ENCODE results near the gene COPA.
"Not testable (repeated sequence)": the region's sequence is repeated elsewhere in the genome, so short reads cannot be mapped to it uniquely, and the experiment has no call there.

Gene COPA

DNA sequence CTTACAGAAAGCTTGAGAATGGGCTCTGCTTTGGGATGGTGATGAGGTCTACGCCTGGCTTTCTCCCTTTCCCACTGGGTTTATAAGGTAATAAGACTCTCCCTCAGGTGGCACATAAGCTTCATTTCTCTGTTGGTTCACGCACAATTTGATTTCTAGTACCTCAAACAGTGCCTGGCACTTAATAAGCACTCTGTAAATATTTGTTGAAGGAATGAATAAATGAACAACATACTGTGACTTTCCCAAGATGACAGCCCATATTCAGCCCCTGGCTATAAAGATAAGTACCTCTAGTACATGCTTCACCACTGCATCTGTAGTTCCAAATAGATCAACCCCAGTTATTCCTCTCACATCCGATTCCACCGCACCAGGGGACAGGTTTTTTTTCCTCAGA is 17.8 kb downstream of the COPA start:
- no peak for DNase-seq

DNA sequence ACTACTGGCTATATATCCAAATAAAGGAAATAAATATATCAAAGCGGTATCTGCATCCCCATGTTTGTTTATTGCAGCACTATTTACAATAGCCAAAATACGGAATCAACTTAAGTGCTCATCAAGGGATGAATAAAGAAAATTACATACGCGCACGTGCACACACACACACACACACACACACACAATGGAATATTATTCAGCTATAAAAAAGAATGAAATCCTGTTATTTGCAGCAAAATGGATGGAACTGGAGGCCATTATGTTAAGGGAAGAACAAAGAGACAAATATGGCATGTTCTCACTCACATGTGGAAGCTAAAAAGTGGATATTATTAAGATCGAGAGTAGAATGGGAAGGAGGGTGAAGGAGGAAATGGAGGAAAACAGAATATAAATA is 20.2 kb downstream of the COPA start:
- no peak for DNase-seq

DNA sequence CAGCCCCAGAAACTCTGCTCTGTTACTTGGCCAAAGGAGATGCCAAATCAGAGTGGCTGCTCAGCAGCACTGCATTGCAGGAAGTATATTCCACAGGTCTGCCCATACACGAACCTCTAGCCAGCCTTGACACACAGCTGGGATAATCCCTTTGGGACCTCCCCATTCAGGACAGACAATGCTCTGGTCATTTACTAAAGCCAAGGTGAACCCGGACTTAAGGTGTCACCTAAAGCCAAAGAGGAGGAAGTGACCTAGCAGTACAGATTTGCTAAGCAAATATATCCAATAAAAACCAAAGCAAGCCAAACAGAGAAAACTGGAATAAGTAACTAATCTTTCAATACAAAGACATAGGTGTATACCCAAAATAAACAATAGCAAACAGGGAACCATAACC is 27.7 kb downstream of the COPA start:
- no peak for DNase-seq

DNA sequence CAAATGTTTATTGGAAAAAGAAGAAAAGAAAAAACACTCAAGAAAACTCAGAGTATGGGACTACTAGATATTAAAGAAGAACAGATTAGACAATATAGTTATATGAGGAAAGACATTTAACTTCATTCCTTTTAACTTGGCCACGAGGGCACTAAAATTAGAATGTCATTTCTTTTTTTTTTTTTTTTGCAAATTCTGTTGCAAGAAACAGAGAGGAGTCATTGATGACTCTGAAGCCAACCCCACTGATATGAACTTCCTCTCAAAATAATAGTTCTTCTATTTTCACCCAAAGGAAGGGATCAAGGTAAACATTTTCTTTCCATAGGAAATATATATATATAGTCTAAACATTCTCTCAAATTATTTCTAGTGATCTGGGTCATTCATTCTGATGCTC is 33.5 kb downstream of the COPA start:
- DNase-seq, result no peak

DNA sequence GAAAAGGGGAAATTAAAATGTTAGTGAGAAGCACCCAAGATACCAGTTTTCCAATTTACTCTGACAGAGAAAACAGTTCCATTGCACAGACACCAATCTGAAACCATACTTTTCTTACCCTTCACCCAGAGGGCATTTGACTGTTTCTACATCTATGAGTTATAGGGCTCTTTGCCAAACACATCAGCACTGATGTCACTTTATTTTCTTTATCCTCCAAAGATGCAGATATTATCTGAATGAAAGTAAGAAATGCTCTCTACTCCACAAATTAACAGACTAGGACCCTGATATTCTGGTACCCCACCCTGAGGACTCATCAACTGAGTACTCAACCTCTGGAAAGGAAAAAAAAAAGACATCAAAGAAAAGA is 33.9 kb downstream of the COPA start:
- DNase-seq, result no peak

DNA sequence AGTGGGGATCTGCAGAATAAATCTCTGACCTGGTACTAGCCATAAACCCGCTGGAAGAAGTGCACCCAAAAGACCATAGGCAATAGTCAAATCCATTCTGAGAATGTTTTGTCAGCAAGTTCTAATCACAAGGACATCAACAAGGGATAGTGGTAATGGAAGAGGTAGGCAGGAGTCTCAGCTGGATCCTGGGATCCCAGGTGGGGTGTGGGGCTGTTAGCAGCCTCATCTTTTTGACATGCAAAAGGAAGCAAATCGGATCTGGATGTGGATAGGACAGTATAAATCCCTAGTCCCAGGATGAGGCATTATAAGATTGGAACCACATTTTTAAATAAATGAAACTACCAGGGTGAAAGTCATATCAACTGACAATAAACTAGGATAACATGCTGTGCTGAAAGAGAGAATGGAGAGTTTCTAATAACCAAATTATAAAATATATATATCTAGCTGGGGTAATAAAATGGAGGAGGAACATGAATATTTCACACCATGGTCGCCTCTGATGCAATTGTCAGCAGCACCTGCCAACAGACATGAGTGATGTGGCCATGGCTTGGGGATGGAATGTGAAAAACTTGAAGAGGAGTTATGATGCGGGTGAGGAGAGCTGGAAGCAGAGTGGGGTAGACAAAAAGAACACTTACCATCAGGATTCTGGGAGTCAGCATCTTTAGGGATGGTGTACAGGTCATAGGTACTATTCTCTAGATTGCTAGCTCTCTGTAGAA is 34.4 kb downstream of the COPA start:
- DNase-seq, result no peak

DNA sequence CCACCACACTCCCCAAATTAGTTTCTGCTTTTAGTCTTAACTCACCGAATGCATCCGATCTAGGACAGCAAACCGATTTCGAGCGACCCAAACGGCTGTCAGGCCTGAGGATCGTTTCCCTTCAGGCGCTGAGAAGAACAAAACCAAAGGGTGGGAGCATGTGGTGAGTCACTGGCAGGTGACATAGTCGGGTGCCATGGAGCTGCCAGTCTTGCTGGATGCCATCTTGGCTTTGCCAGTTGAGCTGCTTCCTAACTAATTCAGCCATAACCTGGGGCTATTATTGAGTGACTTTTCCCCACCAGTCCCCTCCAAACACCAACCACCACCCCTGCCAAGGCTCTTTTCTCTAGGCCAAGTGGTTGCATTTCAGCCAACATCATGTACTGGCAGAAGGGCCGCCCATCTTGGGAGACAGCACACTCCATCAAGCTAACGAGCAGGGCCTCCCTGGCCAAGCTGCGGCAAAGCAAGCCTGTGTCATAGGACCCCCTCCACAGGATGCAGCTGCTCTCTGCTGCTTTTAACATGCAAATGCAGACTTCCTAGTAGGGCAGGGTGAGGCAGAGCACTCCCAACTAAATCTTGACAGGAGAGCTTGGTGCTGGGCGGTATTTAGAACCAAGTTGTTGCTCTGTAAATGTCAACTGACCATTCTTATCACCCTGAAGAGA is 35.8 kb downstream of the COPA start:
- no peak for DNase-seq

DNA sequence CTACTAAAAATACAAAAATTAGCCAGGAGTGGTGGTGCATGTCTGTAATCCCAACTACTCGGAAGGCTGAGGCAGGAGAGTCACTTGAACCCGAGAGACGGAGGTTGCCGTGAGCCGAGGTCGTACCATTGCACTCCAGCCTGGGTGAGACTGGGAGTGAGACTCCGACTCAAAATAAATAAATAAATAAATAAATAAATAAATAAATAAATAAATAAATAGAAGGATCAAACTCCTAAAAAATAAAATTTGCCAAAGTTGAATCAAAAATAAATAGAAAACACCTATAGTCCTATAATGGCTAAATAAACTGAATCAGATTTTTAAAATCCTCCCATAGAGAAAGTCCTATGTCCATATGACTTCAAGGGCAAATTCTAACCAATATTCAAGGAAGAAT is 42.9 kb downstream of the COPA start:
- no peak for DNase-seq

DNA sequence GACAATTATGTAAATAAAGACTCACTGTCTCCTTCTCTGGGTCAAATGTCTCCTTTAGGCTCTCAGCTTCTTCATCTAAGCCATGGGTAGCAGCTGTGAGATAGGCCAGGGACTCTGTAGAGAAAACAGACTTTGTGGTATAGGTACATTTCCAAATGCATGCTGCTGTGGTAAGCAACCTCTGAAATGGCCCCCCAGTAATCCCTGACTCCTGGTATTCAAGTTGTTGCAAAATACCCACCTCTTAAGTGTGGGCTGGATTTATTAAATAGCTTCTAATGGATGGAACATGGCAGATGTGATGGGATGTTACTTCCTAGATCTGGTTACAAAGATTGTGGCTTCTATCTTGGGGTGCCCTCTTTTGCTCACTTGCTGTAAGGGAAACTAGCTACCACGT is 47.0 kb downstream of the COPA start:
- no peak for DNase-seq

DNA sequence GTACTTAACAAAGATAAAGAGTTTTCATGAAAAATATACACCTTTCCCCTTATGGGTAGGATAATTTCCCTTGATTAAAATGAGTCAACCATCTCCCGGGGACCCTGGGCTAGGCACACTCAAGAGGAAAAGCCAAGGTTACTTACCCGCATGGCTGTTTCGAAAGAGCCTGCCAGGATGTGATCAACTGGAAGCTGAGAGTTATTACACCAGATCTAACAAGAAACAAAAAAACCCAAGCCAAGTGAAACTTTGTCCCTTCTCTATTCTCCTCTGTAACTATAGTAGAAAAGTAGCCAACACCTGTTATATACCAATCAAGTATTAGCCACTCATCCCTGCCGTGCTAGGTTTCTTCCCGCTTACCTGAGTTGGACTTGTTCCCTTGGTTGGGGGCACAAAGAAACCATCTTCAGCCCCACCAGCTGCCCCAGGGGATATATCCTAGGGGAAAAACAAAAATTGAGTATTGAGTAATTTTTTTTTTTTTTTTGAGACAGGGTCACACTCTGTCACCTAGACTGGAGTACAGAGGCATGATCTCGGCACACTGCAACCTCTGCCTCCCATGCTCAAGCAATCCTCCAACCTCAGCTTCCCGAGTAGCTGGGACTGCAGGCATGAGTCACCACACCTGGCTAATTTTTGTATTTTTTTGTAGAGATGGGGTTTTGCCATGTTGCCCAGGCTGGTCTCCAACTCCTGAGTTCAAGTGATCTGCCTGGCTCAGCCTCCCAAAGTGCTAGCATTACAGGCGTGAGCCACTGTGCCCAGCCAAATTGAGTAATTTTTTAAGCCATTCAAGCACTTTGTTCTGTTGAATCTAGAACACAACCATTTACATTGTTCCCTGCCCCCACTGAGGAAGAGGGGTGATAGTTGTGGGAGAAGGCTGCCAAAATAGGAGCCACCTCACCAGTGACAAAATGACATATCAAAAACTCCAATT is 49.8 kb downstream of the COPA start:
- DNase-seq, result no peak

DNA sequence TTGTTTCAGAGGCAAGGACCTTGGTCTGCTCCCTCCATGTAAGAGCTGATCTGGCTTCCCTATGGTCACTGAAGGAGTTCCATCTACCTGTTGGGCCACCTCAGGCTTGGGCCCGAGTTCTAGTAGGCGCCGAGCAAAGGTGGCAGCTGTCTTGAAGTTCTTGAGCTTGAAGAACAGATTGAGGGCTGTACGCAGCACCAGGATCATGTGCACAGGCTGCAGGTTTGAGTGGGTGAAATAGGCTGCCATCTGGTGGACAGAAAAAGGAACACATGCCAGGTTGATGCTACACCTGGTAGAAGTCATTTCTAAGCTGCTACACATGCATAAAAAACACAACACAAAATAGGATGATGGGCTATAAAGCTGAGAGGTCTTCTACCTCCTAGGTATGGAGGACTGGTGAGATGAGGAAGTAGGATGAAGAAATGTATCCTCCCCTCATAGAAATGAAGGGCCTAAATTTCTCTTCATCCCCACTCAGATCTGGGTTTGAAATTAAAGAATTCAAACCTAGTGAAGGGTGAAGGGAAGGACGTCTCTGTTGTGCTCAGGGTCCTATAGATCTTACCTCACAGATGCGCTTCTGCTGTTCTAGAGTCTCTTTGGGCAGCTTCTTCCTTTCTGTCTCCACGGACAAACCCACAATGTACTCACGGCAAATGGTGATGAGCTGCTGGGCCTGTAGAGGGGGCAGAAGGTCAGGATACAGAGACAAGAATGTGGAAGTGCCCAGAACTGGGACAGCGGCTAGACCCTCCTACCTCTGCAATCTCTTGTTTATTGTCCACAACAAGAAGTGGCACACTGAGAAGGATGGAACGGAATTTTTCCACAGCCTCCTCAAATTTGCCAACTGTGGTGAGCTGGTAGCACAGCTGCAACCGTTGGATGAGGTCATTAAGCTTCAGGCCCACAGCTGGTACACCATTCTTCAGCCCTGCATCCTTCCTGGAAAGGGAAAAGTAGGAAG is 51.5 kb downstream of the COPA start:
- peak; percentile 43 to 79 for DNase-seq

DNA sequence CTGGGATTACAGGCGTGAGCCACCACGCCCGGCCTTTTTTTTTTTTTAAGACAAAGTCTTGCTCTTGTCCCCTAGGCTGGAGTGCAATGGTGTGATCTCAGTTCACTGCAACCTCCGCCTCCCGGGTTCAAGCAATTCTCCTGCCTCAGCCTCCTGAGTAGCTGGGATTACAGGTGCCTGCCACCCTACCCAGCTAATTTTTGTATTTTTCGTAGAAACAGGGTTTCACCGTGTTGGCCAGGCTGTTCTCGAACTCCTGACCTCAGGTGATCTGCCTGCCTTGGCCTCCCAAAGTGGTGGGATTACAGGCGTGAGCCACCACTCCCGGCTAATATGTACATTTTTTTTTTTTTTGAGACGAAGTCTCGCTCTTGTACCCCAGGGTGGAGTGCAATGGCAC is 55.3 kb downstream of the COPA start:
- DNase-seq, result not testable (repeated sequence)

DNA sequence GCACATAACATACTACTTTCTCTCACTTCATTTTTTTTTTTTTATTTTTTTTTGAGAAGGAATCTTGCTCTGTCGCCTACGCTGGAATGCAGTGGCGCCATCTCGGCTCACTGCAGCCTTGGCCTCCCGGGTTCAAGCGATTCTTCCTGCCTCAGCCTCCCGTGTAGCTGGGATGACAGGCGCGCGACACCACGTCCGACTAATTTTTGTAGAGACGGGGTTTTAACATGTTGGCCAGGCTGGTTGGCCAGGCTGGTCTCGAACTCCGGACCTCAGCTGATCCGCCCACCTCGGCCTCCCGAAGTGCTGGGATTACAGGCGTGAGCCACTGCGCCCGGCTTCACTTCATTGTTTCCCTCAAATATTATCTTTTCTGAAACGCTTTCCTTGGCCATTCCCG is 57.5 kb downstream of the COPA start:
- DNase-seq, result no peak

DNA sequence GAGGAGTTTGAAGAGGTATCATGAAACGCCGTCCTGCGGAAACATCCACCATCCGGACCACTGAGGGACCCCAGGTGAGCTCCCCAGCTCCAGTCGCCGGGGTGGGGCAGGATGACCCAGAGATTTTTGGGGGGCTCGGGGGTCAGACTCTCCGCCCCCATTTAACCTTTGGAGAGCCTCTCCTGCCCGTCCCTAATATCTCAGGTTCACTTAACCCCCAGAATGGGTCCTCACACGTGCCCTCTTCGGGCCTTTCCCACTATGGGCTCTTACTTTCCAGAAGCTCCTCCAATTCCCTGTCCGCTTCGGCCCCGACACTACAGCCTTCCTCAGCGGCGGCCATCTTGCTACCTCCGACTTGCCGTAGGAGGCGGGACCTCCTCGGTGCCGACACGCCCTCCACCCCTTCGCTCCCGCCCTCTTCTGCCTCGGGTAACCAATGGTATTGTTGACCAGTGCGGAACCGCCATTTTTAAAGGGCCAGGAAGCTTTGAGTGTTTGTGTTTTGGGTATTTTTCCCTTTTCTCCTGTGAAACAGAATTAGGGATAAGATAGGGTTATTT is 58.2 kb downstream of the COPA start, which contains the start of gene PEX19:
Gene PEX19, minus strand, starts transcription at position 352 of the 563 bp plus-strand sequence. Its CDS starts 9 bp downstream, at position 343.
- DNase-seq, result peak; percentile 63 to 84

DNA sequence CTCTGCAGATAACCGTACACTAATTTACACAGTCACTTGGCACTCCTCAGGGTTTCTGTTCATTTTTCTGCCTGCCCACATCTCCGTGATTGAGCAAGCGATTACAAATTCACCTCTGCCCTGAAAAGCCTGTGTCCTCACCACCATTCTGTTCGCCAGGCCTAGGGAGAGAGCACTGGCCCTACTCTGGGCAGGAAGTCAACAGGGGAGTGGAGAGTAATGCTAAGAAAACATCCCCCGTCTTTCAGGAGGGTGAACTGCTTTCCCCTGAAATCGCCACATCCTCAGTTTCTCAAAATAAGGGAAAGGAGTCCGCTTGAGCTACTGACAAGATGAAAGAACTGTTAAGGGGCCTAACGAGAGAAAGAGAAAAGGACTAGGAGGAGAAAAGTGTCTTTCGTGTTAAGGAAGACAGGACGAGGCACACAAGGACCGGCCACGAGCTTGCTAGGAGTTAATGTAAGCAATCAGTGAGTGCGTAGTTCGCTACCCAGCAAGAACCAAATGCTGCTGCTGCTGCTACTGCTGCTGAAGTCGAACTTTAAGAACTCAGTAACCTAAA is 58.7 kb downstream of the COPA start:
- no peak for DNase-seq

DNA sequence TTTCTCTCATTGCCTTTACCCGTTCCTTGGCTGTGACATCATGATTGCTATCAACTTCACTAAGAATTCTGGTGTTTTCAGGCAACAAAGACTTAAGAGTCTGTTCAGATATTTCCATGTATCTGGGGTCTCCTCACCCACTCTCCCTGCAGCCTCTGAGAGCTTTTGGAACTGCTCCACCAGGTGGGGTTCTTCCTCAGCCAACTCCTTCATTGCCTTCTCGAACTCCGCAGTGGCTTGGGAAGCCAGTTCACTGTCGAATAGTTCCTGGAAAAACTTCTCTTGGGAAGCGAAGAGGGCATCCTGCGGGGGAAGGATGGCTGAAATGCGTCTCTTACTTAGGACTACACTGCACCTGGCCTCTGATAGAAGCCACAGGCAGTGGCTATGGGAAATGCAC is 60.2 kb downstream of the COPA start:
- DNase-seq, result no peak

DNA sequence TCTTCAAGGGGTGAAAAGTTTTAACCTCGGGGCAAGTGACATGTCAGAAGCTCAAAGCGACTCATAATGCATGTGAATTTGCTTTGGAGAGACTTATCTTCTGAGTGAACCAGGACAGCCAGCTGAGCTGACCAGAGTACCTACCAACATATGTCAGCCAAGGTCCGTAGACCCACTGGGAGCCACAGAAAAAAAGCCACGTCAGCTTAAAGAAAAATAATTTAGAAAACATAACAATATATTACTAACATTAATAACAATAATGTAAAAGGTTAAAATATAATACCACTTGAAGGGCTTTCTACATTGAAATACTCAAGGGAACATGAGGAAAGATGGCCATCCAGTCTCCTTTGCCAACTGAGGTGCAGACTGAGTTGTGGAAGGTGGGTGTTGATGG is 65.1 kb downstream of the COPA start:
- no peak for DNase-seq

DNA sequence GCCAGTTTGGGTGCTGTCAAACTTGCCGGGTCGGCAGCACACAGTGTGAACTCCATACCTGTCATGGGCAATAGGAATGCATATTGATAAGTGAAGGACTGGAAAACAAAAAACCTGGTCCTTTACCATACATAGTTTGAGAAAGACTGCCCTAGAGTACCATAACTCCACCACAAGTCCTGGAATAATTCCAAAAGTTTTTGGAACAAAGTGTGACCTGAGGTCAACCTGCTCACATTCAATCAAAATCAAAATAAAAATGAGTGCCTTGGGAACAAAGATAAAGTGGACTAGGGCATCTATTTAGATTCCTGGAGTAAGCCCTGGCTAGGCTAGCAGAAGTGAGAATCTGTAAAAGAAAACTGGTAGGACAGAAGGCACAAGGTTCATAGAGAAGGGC is 65.7 kb downstream of the COPA start:
- DNase-seq, result no peak

DNA sequence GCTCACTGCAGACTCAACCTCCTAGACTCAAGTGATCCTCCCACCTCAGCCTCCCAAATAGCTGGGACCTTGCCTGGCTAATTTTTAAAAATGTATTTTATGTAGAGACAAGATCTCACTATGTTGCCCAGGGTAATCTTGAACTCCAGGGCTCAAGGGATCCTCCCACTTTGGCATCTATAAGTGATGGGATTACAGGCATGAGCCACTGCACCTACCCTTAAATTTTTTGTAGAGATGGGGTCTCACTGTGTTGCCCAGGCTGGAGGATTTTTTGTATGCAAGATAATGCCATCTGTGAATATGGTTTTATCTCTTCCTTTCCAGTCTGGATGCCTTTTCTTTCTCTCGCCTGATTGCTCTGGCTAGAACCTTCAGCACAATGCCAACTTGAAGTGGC is 72.0 kb downstream of the COPA start:
- no peak for DNase-seq

DNA sequence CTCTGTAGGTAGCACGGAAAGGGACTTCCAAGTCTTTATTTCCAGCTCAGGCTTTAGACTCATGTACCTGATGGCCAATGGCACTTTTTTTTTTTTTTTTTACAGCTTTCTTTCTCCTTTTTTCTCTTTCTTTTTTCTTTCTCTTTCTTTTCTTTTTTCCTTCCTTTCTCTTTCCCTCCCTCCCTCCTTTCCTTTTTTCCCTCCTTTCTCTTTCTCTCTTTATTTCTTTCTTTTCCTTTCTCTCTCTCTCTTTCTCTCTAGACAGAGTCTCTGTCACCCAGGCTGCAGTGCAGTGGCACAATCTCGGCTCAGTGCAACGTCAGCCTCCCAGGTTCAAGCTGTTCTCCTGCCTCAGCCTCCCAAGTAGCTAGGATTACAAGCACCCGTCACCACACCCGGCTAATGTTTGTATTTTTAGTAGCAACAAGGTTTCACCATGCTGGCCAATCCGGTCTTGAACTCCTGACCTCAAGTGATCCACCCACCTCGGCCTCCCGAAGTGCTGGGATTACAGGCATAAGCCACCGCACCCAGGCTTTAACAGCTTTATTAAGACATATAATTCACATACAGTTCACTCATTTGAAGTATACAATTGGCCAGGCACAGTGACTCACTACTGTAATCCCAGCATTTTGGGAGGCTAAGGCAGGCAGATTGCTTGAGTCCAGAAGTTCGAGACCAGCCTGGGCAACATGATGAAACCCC is 75.6 kb downstream of the COPA start:
- no peak for DNase-seq

DNA sequence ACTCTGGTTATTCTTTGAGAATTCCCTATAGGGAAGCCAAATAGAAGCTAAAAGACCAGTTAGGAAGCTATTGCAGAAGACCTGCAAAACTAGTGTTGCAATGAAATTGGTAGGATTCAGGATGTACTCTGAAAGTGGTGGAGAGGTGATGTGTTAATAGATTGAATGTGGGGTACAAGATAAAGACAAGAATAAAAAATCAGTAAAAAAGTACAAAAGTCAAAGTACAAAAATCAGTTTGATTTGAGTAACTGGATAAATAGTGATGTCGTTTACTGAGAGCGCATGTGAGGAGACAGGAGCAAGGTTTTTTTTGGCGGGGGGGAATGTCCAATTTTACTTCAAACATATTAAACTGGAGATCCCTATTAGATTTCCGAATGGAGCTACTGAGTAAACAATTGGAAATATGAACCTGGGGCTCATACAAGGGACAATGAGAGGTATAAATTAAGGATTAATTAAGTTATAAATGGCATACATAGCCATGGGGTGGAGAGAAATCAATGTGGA is 78.2 kb downstream of the COPA start:
- DNase-seq, result no peak

Data from NCI-H524 (cell line).